CD8-positive, alpha-beta memory T cell (primary cell): ENCODE results near the gene F2RL2. TPM values are rescaled to one million over a fixed set of nuclear protein-coding genes. Genes with fewer than 3 reads are reported as not detected.

Source experiments
- CTCF ChIA-PET: fragments of 350-600 bp; sonication (Branson Sonifier 250); formaldehyde crosslinking; loops from one replicate; lab custom pipeline; 2021; ENCODE audit warnings: antibody characterized with exemption; lab: Charles Lee
- POLR2A ChIA-PET: fragments of 350-600 bp; sonication (Branson Sonifier 250); formaldehyde crosslinking; loops from one replicate; lab custom pipeline; 2021; ENCODE audit warnings: antibody characterized with exemption; lab: Charles Lee
- DNase-seq, 5 donors: peaks; one replicate each; pipeline versions ENCODE4 v3.0.0 to v3.0.0-alpha.2; 2020 to 2022; ENCODE audit warnings: mixed read lengths in 1 of 5
- H3K27ac ChIP-seq: one replicate; pipeline ENCODE4 v1.7.0; 2013; ENCODE audit warnings: low read depth, mild to moderate bottlenecking, low read length, moderate library complexity
- H3K27me3 ChIP-seq: 2 replicates; pipeline ENCODE4 v1.7.0; 2013; ENCODE audit warnings: low read length, mild to moderate bottlenecking; ENCODE audit not compliant: insufficient read depth, poor library complexity, severe bottlenecking
- H3K36me3 ChIP-seq: 2 replicates; pipeline ENCODE4 v1.7.0; 2013; ENCODE audit warnings: mild to moderate bottlenecking, low read length, moderate library complexity; ENCODE audit not compliant: insufficient read depth
- H3K4me1 ChIP-seq: 2 replicates; pipeline ENCODE4 v1.7.0; 2013; ENCODE audit warnings: mild to moderate bottlenecking, low read length, moderate library complexity; ENCODE audit not compliant: insufficient read depth
- H3K4me3 ChIP-seq: 2 replicates; pipeline ENCODE4 v1.7.0; 2013; ENCODE audit warnings: mild to moderate bottlenecking, low read length
- H3K9me3 ChIP-seq: 2 replicates; pipeline ENCODE4 v1.7.0; 2013; ENCODE audit warnings: mild to moderate bottlenecking, low read length
- H3K27ac Mint-ChIP-seq, 8 donors: one replicate each; pipeline ENCODE4 v1.8.0; 2020 to 2021; ENCODE audit warnings: mixed read lengths in 8 of 8, mild to moderate bottlenecking in 6 of 8, inconsistent platforms in 3 of 8, moderate library complexity in 3 of 8
- H3K27me3 Mint-ChIP-seq, 2 donors: one replicate each; pipeline ENCODE4 v1.8.0; 2020 to 2021; ENCODE audit warnings: mixed read lengths in 2 of 2, mild to moderate bottlenecking in 1 of 2, moderate library complexity in 1 of 2
- H3K36me3 Mint-ChIP-seq, 3 donors: one replicate each; pipeline ENCODE4 v1.8.0; 2020 to 2021; ENCODE audit warnings: mixed read lengths in 3 of 3, inconsistent platforms in 1 of 3, mild to moderate bottlenecking in 1 of 3
- H3K4me1 Mint-ChIP-seq, 3 donors: one replicate each; pipeline ENCODE4 v1.8.0; 2020 to 2021; ENCODE audit warnings: mixed read lengths in 3 of 3, inconsistent platforms in 1 of 3, mild to moderate bottlenecking in 1 of 3
- H3K4me3 Mint-ChIP-seq, 7 donors: one replicate each; pipeline ENCODE4 v1.8.0; 2020 to 2021; ENCODE audit warnings: mixed read lengths in 7 of 7, mild to moderate bottlenecking in 6 of 7, moderate library complexity in 4 of 7, inconsistent platforms in 2 of 7
- H3K9me3 Mint-ChIP-seq, 5 donors: one replicate each; pipeline ENCODE4 v1.8.0; 2020 to 2022; ENCODE audit warnings: mixed read lengths in 5 of 5, mild to moderate bottlenecking in 3 of 5, moderate library complexity in 2 of 5, inconsistent platforms in 1 of 5
- polyA plus RNA-seq: library from polyadenylated mRNA; unstranded; fragments of 300-500 nt; fragmentation: Illumina TruSeq; gene quantifications from one replicate; pipeline ENCODE4 v1.2.3, GENCODE V29; 2021
- total RNA-seq, 2 experiments: library from RNA; stranded (reverse); gene quantifications; one replicate each; pipeline ENCODE4 v1.2.3, GENCODE V29; 2021

The F2RL2 gene
- total and polyA plus RNA-seq, 3 experiments from 2014 or later, result 0.15 to 0.49 TPM; not detected in 1

DNA sequence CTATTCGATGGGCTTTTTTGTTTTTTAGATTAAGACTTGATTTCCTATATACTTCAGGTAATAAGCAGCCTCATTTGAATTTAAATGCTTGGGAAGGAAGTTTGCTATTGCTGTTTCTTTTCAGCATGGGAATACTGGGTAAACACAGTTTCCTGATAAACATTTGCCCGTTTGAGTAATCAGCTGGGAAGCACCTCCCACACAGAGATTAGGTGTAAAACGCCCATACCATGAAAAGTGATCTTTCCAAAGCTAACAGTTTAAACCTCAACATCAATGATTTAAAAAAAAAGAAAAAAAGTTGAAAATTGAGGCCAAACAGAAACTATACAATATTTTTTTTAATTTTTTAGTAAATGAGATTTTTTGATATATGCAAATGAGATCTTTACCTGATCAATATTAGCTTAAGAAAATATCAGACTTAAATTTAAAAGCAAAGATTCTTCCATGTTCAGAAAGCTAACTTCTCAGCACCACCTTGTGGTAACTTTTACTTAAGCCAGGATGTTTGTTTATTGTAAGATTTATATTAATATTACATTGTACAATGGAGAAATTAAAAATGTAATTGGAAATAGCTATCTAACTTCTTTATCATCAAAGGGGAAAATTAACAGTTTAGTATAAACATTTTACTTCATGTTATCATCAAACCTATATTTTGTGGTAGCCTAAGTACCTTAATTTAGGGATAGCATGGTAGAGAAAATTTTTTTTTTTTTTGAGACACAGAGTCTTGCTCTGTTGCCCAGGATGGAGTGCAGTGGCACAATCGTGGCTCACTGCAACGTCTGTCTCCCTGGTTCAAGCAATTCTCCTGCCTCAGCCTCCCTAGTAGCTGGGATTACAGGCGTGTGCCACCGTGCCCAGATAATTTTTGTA, 39.8 kb downstream of the F2RL2 start:
- ChIA-PET CTCF (interaction anchor here (0.6 to 4.6 kb wide), 23 partner anchors 9 to 327 kb away, joined by 3 to 46 read pairs (median 3); partner anchors contain the start of gene IQGAP2), POLR2A (interaction anchor here (0.6 to 1.6 kb wide), 3 partner anchors 36 to 220 kb away, joined by 3 to 5 read pairs (median 3); partner anchors contain the start of gene IQGAP2)
- H3K9me3 ChIP-seq, result no peaks in the 10 kb centered on the region
- Mint-ChIP-seq H3K36me3 (peaks cover 0 to 41% (median 9%) of the 10 kb centered on the region in 3 donors), H3K9me3 (no peaks in the 10 kb centered on the region), H3K27ac (peak overlapping the region in 3 of 8 donors; percentile 17 to 53 (median 34)), H3K4me1 (peaks cover 17 to 32% (median 31%) of the 10 kb centered on the region in 3 donors), H3K4me3 (no peak overlapping the region), H3K27me3 (no peaks in the 10 kb centered on the region)
- H3K27ac ChIP-seq, result no peak overlapping the region
- H3K4me3 ChIP-seq, result no peak overlapping the region
- peaks cover 5% of the 10 kb centered on the region for H3K36me3 ChIP-seq
- no peaks in the 10 kb centered on the region for H3K4me1 ChIP-seq
- peak in 1 of 5 donors; percentile 12 for DNase-seq
- H3K27me3 ChIP-seq, result no peaks in the 10 kb centered on the region

DNA sequence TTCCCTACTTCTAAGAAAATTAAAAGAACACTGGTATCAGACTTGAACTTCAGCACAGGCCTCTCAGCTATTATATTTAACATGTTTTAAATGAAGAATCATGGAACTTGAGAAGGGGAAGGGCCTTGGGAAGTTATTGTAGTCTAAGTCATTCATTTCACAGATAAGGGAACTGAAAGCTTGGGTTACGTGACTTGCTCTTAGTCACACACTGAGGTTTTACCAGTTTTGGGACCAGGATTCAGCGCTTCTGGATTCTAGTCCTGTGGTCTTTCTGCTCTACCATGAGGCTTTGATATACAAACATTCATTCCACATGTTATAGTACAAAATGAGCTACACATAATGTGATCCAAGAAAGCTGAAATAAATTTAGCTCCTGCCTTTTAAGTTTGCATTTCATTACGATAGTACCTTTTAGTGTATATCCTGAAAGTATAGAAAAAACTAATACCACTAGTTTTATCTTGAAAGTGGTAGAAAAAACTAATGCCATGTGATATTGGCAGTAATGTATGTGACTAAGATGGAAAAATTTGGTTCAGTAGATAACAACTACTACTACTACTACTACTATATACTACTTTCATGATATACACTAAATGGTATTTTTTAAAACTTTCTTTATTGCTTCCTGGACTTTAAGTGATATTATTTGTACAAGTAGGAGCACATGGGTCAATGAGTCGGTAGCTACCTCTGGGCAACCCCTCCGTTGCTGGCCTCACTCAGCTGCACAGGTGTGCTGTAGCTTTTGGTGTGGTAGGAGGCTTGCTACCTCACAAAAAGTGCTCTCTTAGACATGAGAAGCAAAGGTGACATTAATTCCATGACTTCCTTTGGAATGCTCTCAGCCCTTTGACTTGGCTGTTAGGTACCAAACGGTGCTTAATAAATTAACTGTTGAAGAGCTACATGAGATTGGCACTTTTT, 40.7 kb downstream of the F2RL2 start:
- Histone ChIP-seq H3K27me3 (no peaks in the 10 kb centered on the region), H3K27ac (no peak overlapping the region), H3K36me3 (peaks cover 5% of the 10 kb centered on the region), H3K4me1 (peaks cover 5% of the 10 kb centered on the region), H3K9me3 (no peaks in the 10 kb centered on the region), H3K4me3 (no peak overlapping the region)
- no peaks in the 10 kb centered on the region for H3K27me3 Mint-ChIP-seq
- H3K36me3 Mint-ChIP-seq, result peaks cover 0 to 44% (median 9%) of the 10 kb centered on the region in 3 donors
- no peak for DNase-seq
- CTCF ChIA-PET, result interaction anchor here (0.6 to 4.6 kb wide), 22 partner anchors 8 to 326 kb away, joined by 3 to 46 read pairs (median 3); partner anchors contain the start of gene IQGAP2
- H3K4me1 Mint-ChIP-seq, result peaks cover 22 to 39% (median 37%) of the 10 kb centered on the region in 3 donors
- POLR2A ChIA-PET, result interaction anchor here (0.6 to 1.6 kb wide), 5 partner anchors 35 to 1878 kb away, joined by 3 to 10 read pairs (median 3); partner anchors contain the start of gene IQGAP2
- H3K27ac Mint-ChIP-seq, result peak overlapping the region in 4 of 8 donors; percentile 34 to 78 (median 64)
- H3K9me3 Mint-ChIP-seq, result no peaks in the 10 kb centered on the region
- H3K4me3 Mint-ChIP-seq, result no peak overlapping the region

DNA sequence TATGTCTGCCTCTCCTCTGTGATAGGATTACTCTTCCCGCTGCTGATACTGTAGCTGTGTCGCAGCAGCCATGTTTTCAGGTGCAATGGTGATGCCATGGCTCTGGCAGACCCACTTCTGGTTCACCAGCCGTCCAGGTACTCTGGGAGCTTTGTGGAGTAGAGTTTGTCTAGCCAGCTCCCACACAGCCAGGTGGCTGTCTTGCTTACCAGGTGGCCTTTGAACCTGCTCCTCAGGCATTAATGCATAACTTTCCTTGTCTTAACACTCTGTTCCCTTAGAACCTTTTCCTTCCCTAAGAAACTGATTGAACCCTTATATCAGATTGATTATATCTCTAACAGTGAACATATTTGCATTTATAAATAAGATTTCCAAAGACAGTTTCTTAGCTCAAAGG, 42.2 kb downstream of the F2RL2 start:
- Histone ChIP-seq H3K4me1 (peaks cover 7% of the 10 kb centered on the region), H3K27ac (no peak overlapping the region), H3K36me3 (peaks cover 5% of the 10 kb centered on the region), H3K27me3 (no peaks in the 10 kb centered on the region), H3K9me3 (no peaks in the 10 kb centered on the region), H3K4me3 (no peak overlapping the region)
- no peak for DNase-seq
- ChIA-PET POLR2A (interaction anchor here (0.5 kb wide), 1 partner anchor 196 kb away, joined by 4 read pairs; no protein-coding TSS in a partner anchor), CTCF (interaction anchor here (0.5 to 4.6 kb wide), 5 partner anchors 17 to 1603 kb away, joined by 3 to 46 read pairs (median 3); partner anchors contain the start of gene IQGAP2)
- H3K4me3 Mint-ChIP-seq, result no peak overlapping the region
- peak overlapping the region in 6 of 8 donors; percentile 53 to 94 (median 64) for H3K27ac Mint-ChIP-seq
- H3K27me3 Mint-ChIP-seq, result no peaks in the 10 kb centered on the region
- H3K9me3 Mint-ChIP-seq, result no peaks in the 10 kb centered on the region
- H3K4me1 Mint-ChIP-seq, result peaks cover 26 to 52% (median 47%) of the 10 kb centered on the region in 3 donors
- H3K36me3 Mint-ChIP-seq, result peaks cover 0 to 54% (median 9%) of the 10 kb centered on the region in 3 donors

DNA sequence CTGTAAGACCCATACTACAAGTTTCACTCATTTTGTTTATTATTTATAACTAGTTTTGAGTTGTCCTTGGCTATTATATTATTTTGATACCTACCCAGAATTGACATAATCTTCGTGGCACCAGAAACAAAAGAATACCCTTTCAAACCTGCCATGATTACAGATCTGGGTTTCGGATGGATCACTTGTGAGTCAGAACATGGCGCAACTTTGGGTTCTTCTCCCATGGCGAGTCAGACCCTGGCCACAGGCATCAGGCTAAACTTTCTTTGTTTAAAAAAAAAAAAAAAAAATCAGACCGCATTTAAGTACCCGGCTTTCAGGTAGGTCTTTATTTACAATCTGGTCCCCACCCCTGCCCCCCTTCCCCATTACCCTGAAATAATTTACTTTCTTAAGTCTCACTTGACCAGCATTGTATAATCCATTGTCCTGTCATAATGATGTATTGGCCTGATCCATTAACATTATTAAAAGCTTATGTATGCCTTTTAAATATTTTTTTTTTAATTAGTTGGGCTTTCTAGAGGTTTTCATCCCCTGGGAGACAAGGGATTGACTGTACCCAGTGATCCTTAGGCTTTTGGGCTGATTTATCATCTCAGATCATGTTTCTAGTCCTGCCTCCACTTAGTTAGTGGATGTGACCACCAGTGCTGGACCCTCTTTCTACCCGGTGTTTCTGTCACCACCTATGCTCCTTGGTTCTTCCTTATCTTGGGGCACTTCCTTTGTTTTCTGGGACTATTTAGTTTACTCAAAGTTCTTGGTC, 43.9 kb downstream of the F2RL2 start:
- Histone ChIP-seq H3K36me3 (peaks cover 2% of the 10 kb centered on the region), H3K4me3 (no peak overlapping the region), H3K9me3 (no peaks in the 10 kb centered on the region), H3K27me3 (no peaks in the 10 kb centered on the region), H3K4me1 (peaks cover 7% of the 10 kb centered on the region), H3K27ac (no peak overlapping the region)
- Mint-ChIP-seq H3K36me3 (peaks cover 0 to 54% (median 3%) of the 10 kb centered on the region in 3 donors), H3K4me3 (no peak overlapping the region), H3K9me3 (no peaks in the 10 kb centered on the region), H3K27ac (no peak overlapping the region), H3K4me1 (peaks cover 26 to 52% (median 47%) of the 10 kb centered on the region in 3 donors), H3K27me3 (no peaks in the 10 kb centered on the region)
- no peak for DNase-seq
- CTCF ChIA-PET, result no interaction called here
- POLR2A ChIA-PET, result no interaction called here

DNA sequence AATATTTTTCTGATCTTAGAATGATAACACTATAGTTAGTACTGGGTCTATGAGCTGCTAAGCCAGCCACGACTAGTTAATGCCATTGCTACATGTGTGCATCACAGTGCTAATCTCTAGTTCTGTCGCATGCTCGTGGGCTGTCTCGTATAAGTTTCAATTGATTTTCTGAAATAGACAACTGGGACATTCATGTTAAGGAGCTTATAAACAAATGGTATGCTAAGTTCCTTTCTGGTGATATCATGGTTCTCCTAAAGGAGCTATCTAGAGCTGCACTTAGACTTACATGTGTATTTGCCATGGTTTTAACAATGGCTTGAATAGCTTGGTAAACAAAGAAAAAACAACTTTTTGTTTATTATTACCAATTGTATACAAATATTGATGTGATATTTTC, 46.2 kb downstream of the F2RL2 start:
- peaks cover 21 to 42% (median 35%) of the 10 kb centered on the region in 3 donors for H3K4me1 Mint-ChIP-seq
- peaks cover 7% of the 10 kb centered on the region for H3K4me1 ChIP-seq
- no peaks in the 10 kb centered on the region for H3K9me3 Mint-ChIP-seq
- no peak for DNase-seq
- CTCF ChIA-PET, result interaction anchor here (0.7 to 2.4 kb wide), 2 partner anchors 30 to 173 kb away, joined by 3 to 8 read pairs; no protein-coding TSS in a partner anchor
- H3K27me3 Mint-ChIP-seq, result no peaks in the 10 kb centered on the region
- H3K9me3 ChIP-seq, result no peaks in the 10 kb centered on the region
- no peak overlapping the region for H3K4me3 Mint-ChIP-seq
- H3K4me3 ChIP-seq, result no peak overlapping the region
- H3K36me3 ChIP-seq, result no peaks in the 10 kb centered on the region
- no peaks in the 10 kb centered on the region for H3K27me3 ChIP-seq
- H3K27ac ChIP-seq, result no peak overlapping the region
- H3K36me3 Mint-ChIP-seq, result peaks cover 0 to 63% (median 3%) of the 10 kb centered on the region in 3 donors
- peak overlapping the region in 2 of 8 donors; percentile 17 to 60 for H3K27ac Mint-ChIP-seq
- POLR2A ChIA-PET, result interaction anchor here (0.6 kb wide), 1 partner anchor 1153 kb away, joined by 5 read pairs; no protein-coding TSS in a partner anchor

DNA sequence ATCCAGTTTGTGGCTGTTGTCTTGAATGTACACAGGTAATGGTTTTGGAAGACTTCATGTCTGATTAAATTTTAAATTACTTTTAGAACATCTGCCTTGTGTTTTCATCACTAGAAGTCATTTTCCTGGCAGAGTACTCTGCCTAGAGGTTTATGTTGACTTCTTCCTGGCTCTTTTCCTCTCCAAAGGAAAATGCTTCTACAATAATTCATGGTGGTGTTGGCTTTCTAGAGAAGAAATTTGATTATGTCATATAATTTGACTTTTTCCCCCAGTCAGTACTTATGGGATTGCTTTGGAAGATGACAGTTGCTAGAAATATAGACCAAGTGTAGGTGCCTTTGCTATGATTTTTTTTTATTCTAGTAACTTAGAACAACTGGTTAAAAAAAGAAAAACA, 46.8 kb downstream of the F2RL2 start:
- no peak overlapping the region for H3K27ac ChIP-seq
- no peaks in the 10 kb centered on the region for H3K9me3 Mint-ChIP-seq
- H3K27me3 Mint-ChIP-seq, result no peaks in the 10 kb centered on the region
- ChIA-PET POLR2A (no interaction called here), CTCF (interaction anchor here (2.4 kb wide), 1 partner anchor 29 kb away, joined by 8 read pairs; no protein-coding TSS in a partner anchor)
- H3K4me3 ChIP-seq, result no peak overlapping the region
- no peaks in the 10 kb centered on the region for H3K27me3 ChIP-seq
- H3K36me3 Mint-ChIP-seq, result peaks cover 0 to 64% (median 7%) of the 10 kb centered on the region in 3 donors
- no peak for DNase-seq
- H3K4me1 ChIP-seq, result peaks cover 7% of the 10 kb centered on the region
- H3K4me1 Mint-ChIP-seq, result peaks cover 19 to 42% (median 35%) of the 10 kb centered on the region in 3 donors
- peak overlapping the region in 2 of 8 donors; percentile 2 to 6 for H3K27ac Mint-ChIP-seq
- no peaks in the 10 kb centered on the region for H3K36me3 ChIP-seq
- no peaks in the 10 kb centered on the region for H3K9me3 ChIP-seq
- H3K4me3 Mint-ChIP-seq, result no peak overlapping the region
